Esophagus muscularis mucosa (tissue), 3 donors: Measurements from ENCODE around the gene TSTD1.
"Not testable (repeated sequence)": the region's sequence is repeated elsewhere in the genome, so short reads cannot be mapped to it uniquely, and the experiment has no call there.

Experiments used
- POLR2AphosphoS5 ChIP-seq, 2 donors: sonication (generic); formaldehyde crosslinking; IDR thresholded peaks; one replicate each; pipeline ENCODE4 v1.6.1; 2017; ENCODE audit warnings: antibody characterized with exemption in 2 of 2
- TF ChIP-seq, protein P1 (sequence below), 3 experiments: fragments of 200-600 bp in 2 of 3; fragments of 450-650 bp in 1 of 3; sonication (generic) in 2 of 3; IDR thresholded peaks; one replicate each; pipeline ENCODE4 v1.5.1; 2017 to 2019; ENCODE audit warnings: antibody characterized with exemption in 3 of 3, mild to moderate bottlenecking in 2 of 3, moderate library complexity in 1 of 3

GRCh38 chr1:161063936-161064335 lies 25.2 kb upstream of the TSTD1 start:
- TF ChIP-seq POLR2AphosphoS5 (IDR thresholded peaks at IDR 0.05): not testable (repeated sequence)
- TF ChIP-seq, protein P1, sequence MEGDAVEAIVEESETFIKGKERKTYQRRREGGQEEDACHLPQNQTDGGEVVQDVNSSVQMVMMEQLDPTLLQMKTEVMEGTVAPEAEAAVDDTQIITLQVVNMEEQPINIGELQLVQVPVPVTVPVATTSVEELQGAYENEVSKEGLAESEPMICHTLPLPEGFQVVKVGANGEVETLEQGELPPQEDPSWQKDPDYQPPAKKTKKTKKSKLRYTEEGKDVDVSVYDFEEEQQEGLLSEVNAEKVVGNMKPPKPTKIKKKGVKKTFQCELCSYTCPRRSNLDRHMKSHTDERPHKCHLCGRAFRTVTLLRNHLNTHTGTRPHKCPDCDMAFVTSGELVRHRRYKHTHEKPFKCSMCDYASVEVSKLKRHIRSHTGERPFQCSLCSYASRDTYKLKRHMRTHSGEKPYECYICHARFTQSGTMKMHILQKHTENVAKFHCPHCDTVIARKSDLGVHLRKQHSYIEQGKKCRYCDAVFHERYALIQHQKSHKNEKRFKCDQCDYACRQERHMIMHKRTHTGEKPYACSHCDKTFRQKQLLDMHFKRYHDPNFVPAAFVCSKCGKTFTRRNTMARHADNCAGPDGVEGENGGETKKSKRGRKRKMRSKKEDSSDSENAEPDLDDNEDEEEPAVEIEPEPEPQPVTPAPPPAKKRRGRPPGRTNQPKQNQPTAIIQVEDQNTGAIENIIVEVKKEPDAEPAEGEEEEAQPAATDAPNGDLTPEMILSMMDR (IDR thresholded peaks at IDR 0.05): not testable (repeated sequence)
